HAP-1 (cell line): Measurements from ENCODE around the gene KIF21B.
"Not testable (repeated sequence)": the region's sequence is repeated elsewhere in the genome, so short reads cannot be mapped to it uniquely, and the experiment has no call there.

ENCODE experiments used
- DNase-seq, 2 experiments: peaks; one replicate each; pipeline ENCODE4 v3.0.0-alpha.2; 2016 to 2020; ENCODE audit warnings: low spot score in 2 of 2
- H3K27me3 ChIP-seq: fragments of 250-450 bp; sonication (Bioruptor Pico); 2 replicates; pipeline ENCODE4 v1.5.1; 2020; ENCODE audit warnings: low read depth, mild to moderate bottlenecking, moderate library complexity
- H3K36me3 ChIP-seq: fragments of 250-450 bp; sonication (Bioruptor Pico); replicated peaks from 2 replicates; pipeline ENCODE4 v1.5.1; 2020; ENCODE audit warnings: mild to moderate bottlenecking
- H3K4me1 ChIP-seq: fragments of 250-450 bp; sonication (Bioruptor Pico); 2 replicates; pipeline ENCODE4 v1.5.1; 2020; ENCODE audit warnings: mild to moderate bottlenecking
- H3K4me3 ChIP-seq: fragments of 250-450 bp; sonication (Bioruptor Pico); 2 replicates; pipeline ENCODE4 v1.5.1; 2020; ENCODE audit warnings: mild to moderate bottlenecking, moderate library complexity
- H3K9me3 ChIP-seq: fragments of 250-450 bp; sonication (Bioruptor Pico); 2 replicates; pipeline ENCODE4 v1.5.1; 2020; ENCODE audit warnings: mild to moderate bottlenecking, moderate library complexity
- in situ Hi-C: fragments of 300-500 bp; cut with MboI; formaldehyde crosslinking; loops from 3 replicates; pipeline ENCODE4 v1.14.3; 2020; ENCODE audit warnings: low sequenced_read_pairs, inconsistent platforms, mixed read lengths

The KIF21B gene

GRCh38 chr1:200963076-200963475 lies 60.4 kb downstream of the KIF21B start:
- no peaks in the 10 kb centered on the region for H3K4me1 ChIP-seq
- no peaks in the 10 kb centered on the region for H3K27me3 ChIP-seq
- H3K36me3 ChIP-seq = no peaks in the 10 kb centered on the region
- no peak for DNase-seq
- H3K9me3 ChIP-seq = no peaks in the 10 kb centered on the region
- in situ Hi-C loops = no loop called here
- no peak overlapping the region for H3K4me3 ChIP-seq

- Histone ChIP-seq H3K4me1 (no peaks in the 10 kb centered on the region), H3K4me3 (no peak overlapping the region), H3K9me3 (no peaks in the 10 kb centered on the region), H3K27me3 (no peaks in the 10 kb centered on the region), H3K36me3 (no peaks in the 10 kb centered on the region)
- in situ Hi-C loops = no loop called here
- DNase-seq = peak in 1 of 2 experiments; percentile 6
Measured at GRCh38 chr1:200962631-200963030, 60.9 kb downstream of the KIF21B start.

- H3K9me3 ChIP-seq, H3K27me3 ChIP-seq, H3K4me1 ChIP-seq, DNase-seq, in situ Hi-C loops, H3K4me3 ChIP-seq, H3K36me3 ChIP-seq: not testable (repeated sequence)
Measured at GRCh38 chr1:200962151-200962550, 61.4 kb downstream of the KIF21B start.

- no peak for DNase-seq
- H3K36me3 ChIP-seq = no peaks in the 10 kb centered on the region
- no peak overlapping the region for H3K4me3 ChIP-seq
- H3K4me1 ChIP-seq = no peaks in the 10 kb centered on the region
- no peaks in the 10 kb centered on the region for H3K9me3 ChIP-seq
- H3K27me3 ChIP-seq = no peaks in the 10 kb centered on the region
- in situ Hi-C loops = no loop called here
Measured at GRCh38 chr1:200960948-200961340, 62.6 kb downstream of the KIF21B start.

GRCh38 chr1:200960236-200960947 lies 63.1 kb downstream of the KIF21B start:
- in situ Hi-C loops = no loop called here

GRCh38 chr1:200959411-200959921 lies 64.0 kb downstream of the KIF21B start:
- no peak overlapping the region for H3K4me3 ChIP-seq
- H3K36me3 ChIP-seq = no peaks in the 10 kb centered on the region
- in situ Hi-C loops = no loop called here
- H3K27me3 ChIP-seq = no peaks in the 10 kb centered on the region
- no peaks in the 10 kb centered on the region for H3K4me1 ChIP-seq
- no peaks in the 10 kb centered on the region for H3K9me3 ChIP-seq
- no peak for DNase-seq

More at GRCh38 chr1:200960236-200960947, 63.1 kb downstream of the KIF21B start:
- DNase-seq = no peak
- no peak overlapping the region for H3K4me3 ChIP-seq
- no peaks in the 10 kb centered on the region for H3K4me1 ChIP-seq
- H3K9me3 ChIP-seq = no peaks in the 10 kb centered on the region
- no peaks in the 10 kb centered on the region for H3K27me3 ChIP-seq
- no peaks in the 10 kb centered on the region for H3K36me3 ChIP-seq

GRCh38 chr1:200958597-200958996 lies 64.9 kb downstream of the KIF21B start:
- DNase-seq = no peak
- Histone ChIP-seq H3K4me3 (no peak overlapping the region), H3K4me1 (no peaks in the 10 kb centered on the region), H3K36me3 (no peaks in the 10 kb centered on the region), H3K9me3 (no peaks in the 10 kb centered on the region), H3K27me3 (no peaks in the 10 kb centered on the region)
- in situ Hi-C loops = no loop called here

GRCh38 chr1:200954434-200954833 lies 69.1 kb downstream of the KIF21B start:
- Histone ChIP-seq H3K4me3 (no peak overlapping the region), H3K4me1 (no peaks in the 10 kb centered on the region), H3K36me3 (no peaks in the 10 kb centered on the region), H3K9me3 (no peaks in the 10 kb centered on the region), H3K27me3 (no peaks in the 10 kb centered on the region)
- DNase-seq = no peak
- in situ Hi-C loops = no loop called here

- H3K27me3 ChIP-seq = no peaks in the 10 kb centered on the region
- no peak overlapping the region for H3K4me3 ChIP-seq
- H3K36me3 ChIP-seq = no peaks in the 10 kb centered on the region
- H3K4me1 ChIP-seq = no peaks in the 10 kb centered on the region
- no peak for DNase-seq
- peaks cover 5% of the 10 kb centered on the region for H3K9me3 ChIP-seq
- in situ Hi-C loops = no loop called here
Measured at GRCh38 chr1:200951016-200951415, 72.5 kb downstream of the KIF21B start.

- in situ Hi-C loops = no loop called here
- H3K27me3 ChIP-seq = no peaks in the 10 kb centered on the region
Measured at GRCh38 chr1:200949626-200950025, 73.9 kb downstream of the KIF21B start.

GRCh38 chr1:200947059-200947566 lies 76.4 kb downstream of the KIF21B start:
- Histone ChIP-seq H3K4me1 (no peaks in the 10 kb centered on the region), H3K4me3 (no peak overlapping the region), H3K9me3 (peaks cover 5% of the 10 kb centered on the region), H3K27me3 (no peaks in the 10 kb centered on the region), H3K36me3 (no peaks in the 10 kb centered on the region)
- DNase-seq = no peak
- in situ Hi-C loops = no loop called here

More at GRCh38 chr1:200949626-200950025, 73.9 kb downstream of the KIF21B start:
- no peak overlapping the region for H3K4me3 ChIP-seq
- peaks cover 5% of the 10 kb centered on the region for H3K9me3 ChIP-seq
- DNase-seq = no peak
- no peaks in the 10 kb centered on the region for H3K4me1 ChIP-seq
- H3K36me3 ChIP-seq = no peaks in the 10 kb centered on the region

- Histone ChIP-seq H3K4me1 (no peaks in the 10 kb centered on the region), H3K27me3 (no peaks in the 10 kb centered on the region)
Measured at GRCh38 chr1:200945111-200945510, 78.4 kb downstream of the KIF21B start.

GRCh38 chr1:200938955-200939354 lies 84.6 kb downstream of the KIF21B start:
- Histone ChIP-seq H3K4me1 (no peaks in the 10 kb centered on the region), H3K9me3 (no peaks in the 10 kb centered on the region; the same call in 1 of the 2 replicates), H3K4me3 (no peak overlapping the region), H3K27me3 (no peaks in the 10 kb centered on the region), H3K36me3 (no peaks in the 10 kb centered on the region)
- DNase-seq = no peak
- in situ Hi-C loops = no loop called here

More at GRCh38 chr1:200945111-200945510, 78.4 kb downstream of the KIF21B start:
- Histone ChIP-seq H3K4me3 (no peak overlapping the region), H3K9me3 (peaks cover 5% of the 10 kb centered on the region), H3K36me3 (no peaks in the 10 kb centered on the region)
- no peak for DNase-seq
- in situ Hi-C loops = no loop called here

GRCh38 chr1:200935286-200935962 lies 88.1 kb downstream of the KIF21B start:
- H3K9me3 ChIP-seq, H3K4me1 ChIP-seq, DNase-seq, in situ Hi-C loops, H3K4me3 ChIP-seq, H3K36me3 ChIP-seq, H3K27me3 ChIP-seq: not testable (repeated sequence)
